Skin epidermis (tissue), 12 donors: ENCODE measurements around the gene CBX2.
"Not testable (repeated sequence)": the region's sequence is repeated elsewhere in the genome, so short reads cannot be mapped to it uniquely, and the experiment has no call there.

Source experiments
- H3K27ac ChIP-seq, 21 experiments: fragments of 200-600 bp; sonication (generic) in 11 of 21; one replicate each; pipeline ENCODE4 v1.5.0; 2020; ENCODE audit warnings: mild to moderate bottlenecking in 3 of 21, inconsistent platforms in 2 of 21, moderate library complexity in 2 of 21
- H3K4me3 ChIP-seq, 7 experiments: fragments of 200-600 bp; sonication (generic) in 2 of 7; one replicate each; pipeline ENCODE4 v1.5.0; 2020; ENCODE audit warnings: inconsistent platforms in 2 of 7, mild to moderate bottlenecking in 2 of 7, moderate library complexity in 1 of 7

The CBX2 gene

DNA sequence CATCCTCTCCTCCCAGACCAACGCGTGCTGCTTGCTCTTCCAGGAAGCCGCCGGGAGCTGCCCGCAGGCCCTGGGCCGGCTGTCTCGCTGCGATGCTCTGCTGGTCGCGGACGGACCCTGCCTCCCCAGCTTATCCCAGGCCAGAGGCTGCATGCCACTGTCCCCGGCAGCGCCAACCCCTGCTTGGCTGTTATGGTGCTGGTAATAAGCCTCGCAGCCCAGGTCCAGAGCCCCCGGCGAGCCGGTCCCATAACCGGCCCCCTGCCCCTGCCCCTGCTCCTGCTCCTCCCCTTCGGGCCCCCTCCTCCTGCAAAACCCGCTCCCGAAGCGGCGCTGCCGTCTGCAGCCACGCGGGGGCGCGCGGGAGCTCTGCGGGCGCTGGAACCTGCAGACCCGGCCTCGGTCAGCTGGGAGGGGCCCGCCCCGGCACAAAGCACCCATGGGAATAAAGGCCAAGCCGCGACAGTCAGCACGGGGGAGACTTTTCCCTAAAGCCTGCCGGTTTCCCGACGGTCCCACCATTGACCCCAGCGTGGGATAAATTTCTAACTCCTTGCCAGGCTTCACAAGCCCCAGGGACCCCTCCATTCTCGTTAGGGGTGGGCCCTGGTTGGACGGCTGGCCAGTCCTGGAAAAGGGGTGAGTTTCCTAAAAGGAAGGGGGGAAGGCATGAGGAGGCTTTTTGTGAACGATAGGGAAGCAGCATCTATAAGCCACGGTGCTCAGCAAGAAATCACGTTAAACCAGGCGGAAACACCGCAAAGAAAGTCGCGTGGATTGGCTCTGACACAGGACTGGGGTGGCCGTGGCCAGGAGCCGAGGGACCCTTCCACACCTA lies 36.0 kb upstream of the CBX2 start:
- H3K4me3 ChIP-seq, result no peak overlapping the region

GRCh38 chr17:79742589-79742918 lies 35.4 kb upstream of the CBX2 start:
- no peak overlapping the region for H3K27ac ChIP-seq
- no peak overlapping the region for H3K4me3 ChIP-seq

More for the DNA sequence above, 36.0 kb upstream of the CBX2 start:
- H3K27ac ChIP-seq, result no peak overlapping the region

DNA sequence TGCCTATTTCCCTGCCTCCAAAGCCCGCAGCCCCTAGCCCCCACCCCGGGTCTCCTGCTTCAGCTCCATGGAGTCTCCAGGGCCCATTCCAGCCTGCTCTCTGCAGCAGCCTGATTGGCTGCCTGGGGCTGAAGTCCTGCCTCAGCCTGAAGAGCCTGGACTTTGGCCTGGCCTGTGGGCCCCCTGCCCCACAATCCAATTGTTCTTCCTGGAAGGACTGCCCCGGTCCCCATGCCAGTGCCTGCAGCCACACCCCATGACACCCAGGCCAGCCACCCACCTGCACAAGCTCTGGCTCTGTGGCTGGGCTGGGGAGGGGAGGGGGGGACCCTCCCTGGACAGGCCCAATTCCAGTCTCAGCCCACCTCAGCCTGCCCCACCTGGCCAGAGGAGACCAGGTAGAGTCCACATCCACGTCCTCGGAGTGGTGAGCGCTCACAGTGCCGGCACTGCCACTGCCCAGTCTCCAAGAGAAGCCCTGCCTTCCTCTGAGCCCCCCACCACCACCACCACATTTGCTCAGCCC lies 34.9 kb upstream of the CBX2 start:
- Histone ChIP-seq H3K4me3 (no peak overlapping the region), H3K27ac (no peak overlapping the region)

DNA sequence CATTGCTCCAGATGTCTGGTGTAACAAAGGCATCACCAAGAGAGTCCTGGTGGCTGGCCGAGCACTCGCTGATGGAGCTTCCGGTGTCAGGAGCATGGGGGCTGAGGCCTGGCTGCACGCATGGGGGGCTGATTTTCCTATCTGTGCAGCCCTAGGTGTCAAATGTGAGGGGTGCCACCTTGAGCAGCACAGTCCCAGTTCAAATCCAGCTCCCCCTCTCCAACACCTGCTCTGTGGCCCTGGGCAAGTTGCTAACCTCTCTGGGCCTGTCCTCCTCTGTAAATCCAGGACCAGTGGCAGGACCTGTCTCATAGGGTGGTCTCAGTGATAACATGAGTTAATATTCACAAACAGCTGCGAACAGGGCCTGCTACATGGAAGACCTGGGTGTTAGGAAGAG lies 34.3 kb upstream of the CBX2 start:
- no peak overlapping the region for H3K27ac ChIP-seq
- H3K4me3 ChIP-seq, result no peak overlapping the region

DNA sequence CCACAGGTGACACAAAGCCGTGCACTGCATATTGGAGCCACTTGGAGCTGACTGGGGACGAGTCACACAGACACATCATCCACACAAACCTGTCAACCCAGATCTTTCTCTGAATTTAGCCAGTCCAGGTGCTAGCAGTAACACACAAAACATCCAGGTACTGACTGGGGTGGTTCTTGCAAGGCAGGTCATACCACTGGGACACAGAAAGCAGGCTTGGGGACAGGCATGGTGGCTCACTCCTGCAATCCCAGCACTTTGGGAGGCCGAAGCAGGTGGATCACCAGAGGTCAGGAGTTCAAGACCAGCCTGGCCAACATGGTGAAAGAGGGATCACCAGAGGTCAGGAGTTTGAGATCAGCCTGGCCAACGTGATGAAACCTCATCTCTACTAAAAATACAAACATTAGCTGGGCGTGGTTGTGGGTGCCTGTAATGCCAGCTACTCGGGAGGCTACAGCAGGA lies 32.3 kb upstream of the CBX2 start:
- no peak overlapping the region for H3K27ac ChIP-seq
- no peak overlapping the region for H3K4me3 ChIP-seq

DNA sequence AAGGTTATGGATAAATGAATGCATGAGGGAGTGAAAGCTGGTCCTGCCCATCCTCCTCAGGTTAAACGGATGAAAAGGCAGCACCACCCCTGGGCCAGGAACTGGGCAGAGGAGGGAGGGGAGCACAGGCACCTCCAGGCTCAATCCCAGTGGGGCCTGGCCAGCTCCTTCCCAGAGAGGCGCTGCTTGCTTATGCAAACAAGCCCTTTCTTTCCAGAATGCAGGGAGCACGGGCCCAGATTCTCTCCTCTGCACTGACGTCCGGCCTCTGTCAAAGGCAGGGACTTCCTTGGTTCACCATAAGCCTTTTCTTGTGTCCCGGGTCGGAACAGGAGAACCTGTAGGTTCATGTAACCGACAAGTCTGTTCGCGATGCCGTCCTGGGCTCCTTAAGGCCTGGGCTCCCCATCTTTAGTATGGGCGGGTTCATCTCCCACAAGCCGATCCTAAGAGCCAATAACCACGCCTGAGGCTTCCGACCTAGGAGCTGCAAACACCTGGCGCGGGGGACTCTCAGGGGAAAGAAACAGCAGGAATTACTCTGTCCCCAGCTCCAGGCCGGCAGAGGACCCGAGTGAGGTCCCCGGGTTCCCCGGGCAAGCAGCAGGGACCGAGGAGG lies 30.9 kb upstream of the CBX2 start:
- Histone ChIP-seq H3K27ac (no peak overlapping the region), H3K4me3 (no peak overlapping the region)

GRCh38 chr17:79747508-79748294 lies 30.2 kb upstream of the CBX2 start:
- Histone ChIP-seq H3K27ac (no peak overlapping the region), H3K4me3 (no peak overlapping the region)

DNA sequence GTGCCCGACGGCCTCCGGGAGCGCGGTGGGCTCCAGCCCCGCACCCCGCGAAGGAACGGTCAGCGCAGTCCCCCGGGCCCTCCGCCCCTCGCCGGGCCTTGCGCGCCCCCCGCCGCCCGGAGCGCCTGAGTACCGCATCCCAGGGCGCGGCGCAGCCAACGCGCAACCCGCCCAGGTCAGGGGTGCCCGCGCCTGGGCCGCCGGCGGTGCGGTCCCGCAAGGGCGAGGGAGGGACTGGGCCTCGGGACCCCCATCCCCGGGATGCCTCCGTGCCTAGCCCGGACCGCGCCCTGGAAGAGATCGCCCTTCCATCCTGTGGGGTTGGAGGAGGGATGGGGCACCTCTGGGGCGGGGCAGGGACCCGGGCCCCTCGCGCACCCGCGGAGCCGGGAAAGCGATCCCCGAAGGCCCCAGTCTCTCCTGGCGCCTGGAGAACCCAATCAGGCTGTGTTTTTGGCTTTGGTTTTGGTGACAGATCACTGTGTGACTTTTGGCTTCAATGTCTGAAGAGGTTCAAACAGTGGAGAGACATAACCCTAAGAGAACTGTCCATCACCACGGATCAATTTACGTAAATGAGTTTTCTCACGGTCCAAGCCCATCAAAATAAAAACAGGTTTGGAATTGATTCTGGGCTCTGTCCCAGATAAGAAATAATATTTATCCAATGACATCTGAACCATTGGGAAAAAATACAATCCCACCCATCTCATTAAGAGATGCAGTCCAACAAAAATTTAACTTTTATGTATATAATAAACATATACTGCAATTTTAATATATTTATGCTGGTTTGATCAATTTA lies 29.5 kb upstream of the CBX2 start:
- Histone ChIP-seq H3K27ac (no peak overlapping the region), H3K4me3 (no peak overlapping the region)

DNA sequence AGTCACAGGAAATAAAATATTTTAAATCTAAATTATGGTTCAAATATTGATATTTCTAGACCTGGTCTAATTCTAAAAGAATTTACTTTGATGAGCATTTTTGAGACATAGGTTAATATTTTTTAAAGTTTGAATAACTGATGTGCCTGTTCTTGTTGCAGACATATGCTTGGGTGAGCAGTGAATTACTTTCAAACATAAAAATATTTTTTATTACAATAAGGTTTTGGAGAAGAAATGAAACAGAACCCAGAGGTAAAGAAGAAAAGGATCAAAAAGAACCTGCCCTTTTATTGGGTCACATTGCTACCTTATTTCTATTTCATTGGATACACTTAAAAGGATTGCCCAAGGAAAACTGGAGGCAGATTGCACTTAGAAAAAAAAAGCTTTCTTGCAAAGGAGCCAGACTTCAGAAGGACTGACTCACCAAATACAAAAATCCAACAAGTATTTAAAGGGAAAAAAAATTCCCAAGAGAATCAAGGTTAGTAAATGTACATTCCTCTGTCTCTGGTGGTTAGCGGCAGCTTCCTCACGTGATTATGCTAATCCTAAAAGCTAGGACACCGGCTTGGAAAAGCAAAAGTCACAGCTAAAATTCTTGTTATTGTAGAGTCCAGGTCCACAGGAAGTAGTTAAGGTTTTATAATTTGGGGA lies 28.7 kb upstream of the CBX2 start:
- Histone ChIP-seq H3K4me3 (no peak overlapping the region), H3K27ac (no peak overlapping the region)

DNA sequence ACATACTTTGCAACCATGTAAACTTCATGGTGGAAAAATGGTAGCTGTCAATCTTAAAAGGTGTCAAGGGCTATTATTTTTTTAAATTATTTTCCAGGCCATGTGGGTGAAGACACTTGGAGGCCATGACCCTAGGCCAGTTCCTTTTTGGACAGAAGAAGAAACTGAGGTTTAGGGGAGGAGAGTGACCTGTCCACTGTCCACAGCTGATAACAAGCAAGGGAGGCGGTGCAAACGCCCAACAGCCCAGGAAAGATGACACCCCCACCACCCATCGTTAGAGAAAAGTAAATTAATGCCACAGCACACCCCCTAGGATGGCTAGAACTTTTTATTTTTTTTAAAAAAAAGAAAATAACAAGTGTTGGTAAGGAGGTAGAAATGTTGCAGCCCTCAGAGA lies 28.0 kb upstream of the CBX2 start:
- no peak overlapping the region for H3K27ac ChIP-seq
- H3K4me3 ChIP-seq, result no peak overlapping the region

DNA sequence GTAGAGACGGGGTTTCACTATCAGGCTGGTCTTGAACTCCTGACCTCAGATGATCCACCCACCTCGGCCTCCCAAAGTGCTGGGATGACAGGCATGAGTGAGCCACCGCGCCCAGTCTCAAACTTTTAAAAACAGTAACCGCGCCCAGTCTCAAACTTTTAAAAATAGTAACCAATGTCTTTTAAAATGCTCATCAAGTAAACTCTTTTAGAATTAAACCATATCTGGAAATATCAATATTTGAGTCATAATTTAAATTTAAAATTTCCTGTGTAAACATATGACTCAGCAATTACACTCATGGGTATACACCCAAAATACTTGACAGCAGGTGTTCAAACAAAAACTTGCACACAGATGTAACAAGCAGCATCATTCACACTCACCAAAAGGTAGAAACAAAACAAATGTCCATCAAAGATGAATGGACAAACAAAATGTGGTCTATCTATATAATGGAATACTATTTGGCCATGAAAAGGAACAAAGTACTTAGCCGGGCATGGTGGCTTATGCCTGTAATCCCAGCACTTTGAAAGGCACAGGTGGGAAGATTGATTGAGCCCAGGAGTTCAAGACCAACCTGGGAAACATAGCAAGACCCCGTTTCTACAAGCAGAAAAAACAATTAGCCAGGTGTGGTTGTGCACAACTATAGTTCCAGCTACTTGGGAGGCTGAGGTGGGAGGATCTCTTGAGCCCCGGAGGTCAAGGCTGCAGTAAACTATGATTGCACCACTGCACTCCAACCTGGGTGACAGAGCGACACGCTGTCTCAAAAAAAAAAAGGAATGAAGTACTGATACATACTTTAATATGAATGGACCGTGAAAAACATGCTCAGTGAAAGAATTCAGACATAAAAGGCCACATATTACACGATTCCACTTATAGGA lies 27.1 kb upstream of the CBX2 start:
- no peak overlapping the region for H3K27ac ChIP-seq
- no peak overlapping the region for H3K4me3 ChIP-seq

GRCh38 chr17:79752175-79752574 lies 25.8 kb upstream of the CBX2 start:
- Histone ChIP-seq H3K4me3 (no peak overlapping the region), H3K27ac (no peak overlapping the region)

DNA sequence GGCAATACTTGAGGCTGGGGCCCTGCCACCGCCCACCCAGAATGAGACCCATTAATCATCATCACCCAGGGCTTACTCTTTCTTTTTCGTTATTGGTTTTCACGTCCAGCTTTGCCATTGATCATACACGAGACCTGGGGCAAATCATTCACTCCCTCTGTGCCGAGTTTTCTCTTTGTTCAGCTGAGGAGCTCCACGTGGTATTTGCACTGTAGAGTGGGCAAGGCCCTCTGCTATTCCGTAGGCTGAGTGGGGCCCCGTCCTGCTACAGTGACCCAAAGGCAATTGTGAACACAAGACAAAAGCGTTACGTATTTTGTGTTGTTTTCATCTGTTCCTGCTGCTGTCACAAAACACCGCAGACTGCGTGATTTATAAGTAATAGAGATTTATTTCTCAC lies 23.6 kb upstream of the CBX2 start:
- Histone ChIP-seq H3K27ac (no peak overlapping the region), H3K4me3 (no peak overlapping the region)

GRCh38 chr17:79754903-79755302 lies 23.0 kb upstream of the CBX2 start:
- not testable (repeated sequence) for H3K27ac ChIP-seq, H3K4me3 ChIP-seq

- Histone ChIP-seq H3K4me3 (no peak overlapping the region), H3K27ac (no peak overlapping the region)
Observed at GRCh38 chr17:79755591-79755990, 22.4 kb upstream of the CBX2 start.

- no peak overlapping the region for H3K4me3 ChIP-seq
- H3K27ac ChIP-seq, result no peak overlapping the region
Observed at GRCh38 chr17:79757140-79757745, 20.7 kb upstream of the CBX2 start.

DNA sequence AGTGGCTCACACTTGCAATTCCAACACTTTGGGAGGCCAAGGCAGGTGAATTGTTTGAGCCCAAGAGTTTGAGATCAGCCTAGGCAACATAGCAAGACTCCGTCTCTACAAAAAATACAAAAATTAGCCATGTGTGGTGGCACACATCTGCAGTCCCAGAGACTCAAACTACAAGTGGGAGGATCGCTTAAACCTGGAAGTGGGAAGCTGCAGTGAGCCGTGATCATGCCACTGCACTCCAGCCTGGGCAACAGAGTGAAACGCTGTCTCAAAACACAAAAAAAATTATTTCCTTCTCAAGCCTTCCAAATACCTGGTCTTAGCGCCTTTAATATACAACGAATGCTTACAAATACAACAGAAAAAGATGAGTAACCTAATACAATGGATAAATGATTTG lies 19.7 kb upstream of the CBX2 start:
- Histone ChIP-seq H3K4me3 (no peak overlapping the region), H3K27ac (no peak overlapping the region)
